ENCODE measurements around the gene FAM98C. TPM values are rescaled to one million over a fixed set of nuclear protein-coding genes. Genes with fewer than 3 reads are reported as not detected.
A peak's percentile ranks its signal among the peaks of the same experiment; 100 is the strongest.

Gene FAM98C
- polyA plus RNA-seq, 1 donor (not counting 4 experiments of a cell fraction or from before 2014, with no cell fraction given) = 5.8 TPM

DNA sequence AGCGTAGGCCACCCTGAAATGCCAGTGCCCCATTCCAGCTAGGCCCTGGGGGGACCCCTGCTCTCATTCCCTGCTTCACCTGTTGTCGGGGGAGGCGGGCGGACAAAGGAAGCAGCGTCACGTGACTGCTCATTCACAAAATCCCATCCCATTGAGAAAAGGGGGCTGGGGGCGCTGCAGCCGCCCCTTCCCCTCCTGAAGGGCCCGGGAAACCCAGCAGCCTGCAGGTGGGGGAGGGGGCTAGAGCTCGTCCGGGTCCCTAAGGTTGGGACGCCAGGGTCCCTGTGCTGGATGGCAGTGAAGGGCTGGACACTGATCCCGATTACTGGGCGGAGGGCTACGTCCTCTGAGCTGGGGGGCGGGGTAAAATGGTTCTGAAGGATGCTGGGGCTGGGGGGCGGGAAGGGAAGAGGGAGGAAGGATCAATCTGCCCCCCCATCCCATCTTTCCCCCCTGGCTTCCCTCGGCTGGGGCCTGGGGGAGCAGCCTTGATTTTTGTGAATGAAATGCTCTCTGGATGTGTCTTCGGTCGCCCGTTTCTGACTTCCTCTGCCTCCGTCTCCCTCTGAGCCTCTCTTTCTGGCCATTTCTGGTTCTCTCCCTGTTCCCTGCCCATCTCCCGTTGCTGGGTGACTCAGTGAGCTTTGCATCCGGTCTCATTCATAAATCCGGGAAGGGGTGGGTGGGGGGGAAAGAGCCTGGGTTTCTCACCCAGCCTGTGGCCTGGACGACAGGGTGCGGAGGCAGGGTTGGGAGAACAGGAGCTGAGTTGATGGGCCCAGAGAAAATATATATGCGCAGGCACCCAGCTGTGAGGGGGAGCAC, 13.6 kb upstream of the FAM98C start:
- dilution Hi-C loops (cut with MboI; ENCODE audit: extremely low pct_ligation_motif_present, low sequenced_read_pairs) = no loop called here
- H3K27me3 ChIP-seq (ENCODE audit: control insufficient read depth, extremely low read depth, insufficient read depth, low read length) = no peaks in the 10 kb centered on the region
- peak; percentile 71 for FAIRE-seq

DNA sequence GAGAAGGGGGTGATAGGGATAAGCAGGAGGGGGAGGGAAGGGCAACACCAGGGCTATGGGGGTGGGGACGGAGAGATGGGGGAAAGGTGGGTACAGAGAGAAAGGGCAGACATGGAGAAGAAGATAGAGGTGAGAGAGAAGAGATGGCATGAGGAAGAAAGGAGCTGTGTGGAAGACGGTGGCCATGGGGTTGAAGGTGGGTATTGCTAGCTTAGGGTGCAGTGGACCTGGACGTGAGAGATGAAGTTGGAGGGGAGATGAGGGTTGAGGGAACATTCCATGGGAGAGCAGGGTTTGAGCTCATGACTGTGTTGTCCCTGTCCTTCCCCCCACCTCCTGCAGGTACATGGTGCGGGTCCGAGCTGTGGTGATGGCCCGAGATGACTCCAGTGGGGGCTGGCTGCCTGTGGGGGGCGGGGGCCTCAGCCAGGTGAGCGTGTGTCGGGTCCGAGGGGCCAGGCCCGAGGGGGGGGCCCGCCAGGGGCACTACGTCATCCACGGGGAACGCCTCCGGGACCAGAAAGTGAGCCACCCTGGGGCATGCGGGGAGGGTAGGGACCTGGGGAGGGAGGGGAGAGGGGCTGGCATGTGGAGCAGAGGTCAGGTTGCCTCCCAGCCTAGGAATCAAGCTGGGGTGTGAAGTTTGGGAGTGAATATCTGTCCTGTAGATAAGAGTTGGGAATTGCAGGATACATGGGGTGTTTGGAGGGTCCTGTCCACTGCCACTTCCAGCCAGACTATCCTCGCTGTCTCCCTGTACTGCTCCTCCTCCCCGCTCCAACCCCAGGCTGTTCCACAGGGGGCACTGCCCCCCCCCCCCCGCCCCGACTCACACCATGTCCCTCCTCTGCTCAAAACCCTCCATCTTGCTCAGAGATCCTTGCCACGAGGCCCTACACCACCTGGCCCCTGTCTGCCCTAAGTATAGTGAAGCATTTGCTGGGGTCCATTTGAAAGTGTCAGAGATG, 12.7 kb upstream of the FAM98C start:
- no peak overlapping the region for H3K27ac ChIP-seq (ENCODE audit: control insufficient read depth, insufficient read depth, low read length)
- no peak overlapping the region for H2AFZ ChIP-seq (ENCODE audit: control insufficient read depth, low read length)
- FAIRE-seq = no peak

More for the DNA sequence above, 13.6 kb upstream of the FAM98C start:
- Histone ChIP-seq H3K79me2 (ENCODE audit: control insufficient read depth, insufficient read depth, low read length) (peaks cover 4% of the 10 kb centered on the region), H3K27ac (ENCODE audit: control insufficient read depth, insufficient read depth, low read length) (peak overlapping the region; percentile 40), H4K20me1 (ENCODE audit: control insufficient read depth, extremely low read depth, insufficient read depth, low read length) (peaks cover 7% of the 10 kb centered on the region), H3K36me3 (ENCODE audit: control insufficient read depth in 2 of 2, extremely low read depth in 1 of 2, insufficient read depth in 2 of 2, low read length in 2 of 2) (peaks cover 7 to 8% of the 10 kb centered on the region in 2 experiments), H3K9me1 (ENCODE audit: control insufficient read depth, extremely low read depth, insufficient read depth, low read length) (peaks cover 2% of the 10 kb centered on the region), H2AFZ (ENCODE audit: control insufficient read depth, low read length) (peak overlapping the region; percentile 53), H3K4me1 (ENCODE audit: control insufficient read depth, extremely low read depth, insufficient read depth, low read length) (peaks cover 16% of the 10 kb centered on the region), H3K9me3 (ENCODE audit: control insufficient read depth, low read depth, low read length) (no peaks in the 10 kb centered on the region), H3K9ac (ENCODE audit: control insufficient read depth, extremely low read depth, insufficient read depth, low read length) (peak overlapping the region; percentile 71), H3K4me2 (ENCODE audit: control insufficient read depth, extremely low read depth, insufficient read depth, low read depth, low read length) (peak overlapping the region; percentile 94), H3K4me3 (ENCODE audit: control insufficient read depth in 2 of 3, extremely low read depth in 1 of 3, insufficient read depth in 2 of 3, low read depth in 1 of 3, low read length in 3 of 3) (peak overlapping the region; percentile 67 to 88 (median 74))
- no peak for DNase-seq (ENCODE audit: low read depth, low spot score)
- TF ChIP-seq, protein P1, sequence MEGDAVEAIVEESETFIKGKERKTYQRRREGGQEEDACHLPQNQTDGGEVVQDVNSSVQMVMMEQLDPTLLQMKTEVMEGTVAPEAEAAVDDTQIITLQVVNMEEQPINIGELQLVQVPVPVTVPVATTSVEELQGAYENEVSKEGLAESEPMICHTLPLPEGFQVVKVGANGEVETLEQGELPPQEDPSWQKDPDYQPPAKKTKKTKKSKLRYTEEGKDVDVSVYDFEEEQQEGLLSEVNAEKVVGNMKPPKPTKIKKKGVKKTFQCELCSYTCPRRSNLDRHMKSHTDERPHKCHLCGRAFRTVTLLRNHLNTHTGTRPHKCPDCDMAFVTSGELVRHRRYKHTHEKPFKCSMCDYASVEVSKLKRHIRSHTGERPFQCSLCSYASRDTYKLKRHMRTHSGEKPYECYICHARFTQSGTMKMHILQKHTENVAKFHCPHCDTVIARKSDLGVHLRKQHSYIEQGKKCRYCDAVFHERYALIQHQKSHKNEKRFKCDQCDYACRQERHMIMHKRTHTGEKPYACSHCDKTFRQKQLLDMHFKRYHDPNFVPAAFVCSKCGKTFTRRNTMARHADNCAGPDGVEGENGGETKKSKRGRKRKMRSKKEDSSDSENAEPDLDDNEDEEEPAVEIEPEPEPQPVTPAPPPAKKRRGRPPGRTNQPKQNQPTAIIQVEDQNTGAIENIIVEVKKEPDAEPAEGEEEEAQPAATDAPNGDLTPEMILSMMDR (optimal IDR thresholded peaks at IDR 0.05 in 1 of 3, IDR thresholded peaks at IDR 0.05 in 1 of 3, conservative IDR thresholded peaks at IDR 0.05 in 1 of 3; ENCODE audit: extremely low read depth in 1 of 3, insufficient read depth in 2 of 3, low read length in 3 of 3) = no peak
- no peak for TF ChIP-seq EZH2 (IDR thresholded peaks at IDR 0.05; ENCODE audit: low read length)

More for the DNA sequence above, 12.7 kb upstream of the FAM98C start:
- Histone ChIP-seq H3K79me2 (ENCODE audit: control insufficient read depth, insufficient read depth, low read length) (peaks cover 4% of the 10 kb centered on the region), H4K20me1 (ENCODE audit: control insufficient read depth, extremely low read depth, insufficient read depth, low read length) (no peaks in the 10 kb centered on the region), H3K4me2 (ENCODE audit: control insufficient read depth, extremely low read depth, insufficient read depth, low read depth, low read length) (peak overlapping the region; percentile 22), H3K9me3 (ENCODE audit: control insufficient read depth, low read depth, low read length) (no peaks in the 10 kb centered on the region), H3K9me1 (ENCODE audit: control insufficient read depth, extremely low read depth, insufficient read depth, low read length) (peaks cover 2% of the 10 kb centered on the region), H3K36me3 (ENCODE audit: control insufficient read depth in 2 of 2, extremely low read depth in 1 of 2, insufficient read depth in 2 of 2, low read length in 2 of 2) (peaks cover 4 to 5% of the 10 kb centered on the region in 2 experiments), H3K9ac (ENCODE audit: control insufficient read depth, extremely low read depth, insufficient read depth, low read length) (no peak overlapping the region), H3K27me3 (ENCODE audit: control insufficient read depth, extremely low read depth, insufficient read depth, low read length) (no peaks in the 10 kb centered on the region), H3K4me1 (ENCODE audit: control insufficient read depth, extremely low read depth, insufficient read depth, low read length) (peaks cover 16% of the 10 kb centered on the region), H3K4me3 (ENCODE audit: control insufficient read depth in 2 of 3, extremely low read depth in 1 of 3, insufficient read depth in 2 of 3, low read depth in 1 of 3, low read length in 3 of 3) (peak overlapping the region in 2 of 3 experiments; percentile 35 to 67)
- DNase-seq (ENCODE audit: low read depth, low spot score) = no peak
- dilution Hi-C loops (cut with MboI; ENCODE audit: extremely low pct_ligation_motif_present, low sequenced_read_pairs) = no loop called here
- no peak for TF ChIP-seq EZH2 (IDR thresholded peaks at IDR 0.05; ENCODE audit: low read length)
- TF ChIP-seq, protein P1 (optimal IDR thresholded peaks at IDR 0.05 in 1 of 3, IDR thresholded peaks at IDR 0.05 in 1 of 3, conservative IDR thresholded peaks at IDR 0.05 in 1 of 3; ENCODE audit: extremely low read depth in 1 of 3, insufficient read depth in 2 of 3, low read length in 3 of 3) = no peak

Data from keratinocyte (primary cell).